ENCODE measurements around the gene ZDHHC3.

GRCh38 chr3:44981751-44982150 lies 5.8 kb upstream of the ZDHHC3 start:
- no peak for TF ChIP-seq POLR2A (IDR thresholded peaks at IDR 0.05; ENCODE audit: low read length)
- no peak for TF ChIP-seq GATA1 (IDR thresholded peaks at IDR 0.05; ENCODE audit: low read depth, low read length)
